HepG2 (cell line): Measurements from ENCODE around the gene ATP2B2. TPM values are rescaled to one million over a fixed set of nuclear protein-coding genes. Genes with fewer than 3 reads are reported as not detected.

Experiments
- AHR ChIP-seq: IDR thresholded peaks from 2 replicates; pipeline ENCODE4 v1.6.1; 2018; ENCODE audit warnings: missing genetic modification reagents, missing compliant biosample characterization
- CBX2 ChIP-seq, 2 experiments: fragments of 200-600 bp in 1 of 2; sonication (generic); formaldehyde crosslinking in 1 of 2; IDR thresholded peaks; 2 replicates each; pipeline versions ENCODE4 v1.7.0 to v1.8.1; 2018 to 2022; ENCODE audit warnings: low read depth in 2 of 2, low read length in 1 of 2, mild to moderate bottlenecking in 1 of 2, missing genetic modification reagents in 1 of 2
- CEBPG ChIP-seq: IDR thresholded peaks from 2 replicates; pipeline ENCODE4 v1.6.1; 2016
- DZIP1 ChIP-seq: sonication (generic); formaldehyde crosslinking; IDR thresholded peaks from 2 replicates; pipeline ENCODE4 v1.5.0; 2020; ENCODE audit warnings: mild to moderate bottlenecking, missing genetic modification reagents
- EP300 ChIP-seq, 3 experiments: sonication (generic) in 1 of 3; formaldehyde crosslinking in 1 of 3; IDR thresholded peaks; 2 replicates each; pipeline versions ENCODE4 v1.5.1 to v1.6.1; 2011 to 2020; ENCODE audit warnings: low read depth in 2 of 3, low read length in 2 of 3, borderline replicate concordance in 1 of 3, improper control_type of control experiment in 1 of 3, mild to moderate bottlenecking in 1 of 3, missing genetic modification reagents in 1 of 3, moderate library complexity in 1 of 3
- GATAD1 ChIP-seq: IDR thresholded peaks from 2 replicates; pipeline ENCODE4 v1.6.1; 2016; ENCODE audit warnings: missing genetic modification reagents, missing compliant biosample characterization
- KDM5B ChIP-seq: sonication (generic); formaldehyde crosslinking; IDR thresholded peaks from 2 replicates; pipeline ENCODE4 v1.4.0; 2020; ENCODE audit warnings: missing genetic modification reagents, mild to moderate bottlenecking, borderline replicate concordance
- NAIF1 ChIP-seq: sonication (generic); formaldehyde crosslinking; IDR thresholded peaks from 2 replicates; pipeline ENCODE4 v1.5.0; 2020; ENCODE audit warnings: mild to moderate bottlenecking, missing genetic modification reagents, borderline replicate concordance
- NFIC ChIP-seq: IDR thresholded peaks from 2 replicates; pipeline ENCODE4 v1.6.1; 2012; ENCODE audit warnings: mild to moderate bottlenecking, low read length, inconsistent platforms
- RCOR2 ChIP-seq: IDR thresholded peaks from 2 replicates; pipeline ENCODE4 v1.6.1; 2016; ENCODE audit warnings: missing biosample characterization, missing genetic modification reagents
- SIN3B ChIP-seq: fragments of 150-350 bp; IDR thresholded peaks from 2 replicates; pipeline ENCODE4 v1.6.1; 2014; ENCODE audit warnings: low read length
- ZC3H13 ChIP-seq: sonication (generic); formaldehyde crosslinking; IDR thresholded peaks from 2 replicates; pipeline ENCODE4 v1.8.1; 2023; ENCODE audit warnings: mild to moderate bottlenecking, missing genetic modification reagents, moderate library complexity
- ZFX ChIP-seq: sonication (generic); formaldehyde crosslinking; IDR thresholded peaks from 2 replicates; pipeline ENCODE4 v1.4.0; 2020; ENCODE audit warnings: mild to moderate bottlenecking, low read depth, missing genetic modification reagents, moderate library complexity
- ZNF280B ChIP-seq: sonication (generic); formaldehyde crosslinking; IDR thresholded peaks from 2 replicates; pipeline ENCODE4 v1.5.0; 2020; ENCODE audit warnings: missing genetic modification reagents, mild to moderate bottlenecking, borderline replicate concordance
- ZNF33B ChIP-seq: sonication (generic); formaldehyde crosslinking; IDR thresholded peaks from 2 replicates; pipeline ENCODE4 v1.5.1; 2020; ENCODE audit warnings: mild to moderate bottlenecking, missing genetic modification reagents
- ZNF674 ChIP-seq: sonication (generic); formaldehyde crosslinking; IDR thresholded peaks from 2 replicates; pipeline ENCODE4 v1.5.0; 2020; ENCODE audit warnings: low read depth, mild to moderate bottlenecking, missing genetic modification reagents
- ZNF792 ChIP-seq: IDR thresholded peaks from 2 replicates; pipeline ENCODE4 v1.6.1; 2016
- polyA plus RNA-seq, 8 experiments: library from polyadenylated mRNA; depleted of rRNA in 3 of 8; stranded (reverse) in 7 of 8; unstranded in 1 of 8; fragments of >200 nt; fragmentation: Illumina TruSeq in 4 of 8; extraction: Trizol in 4 of 8; gene quantifications; 2 replicates each; pipeline versions ENCODE4 v1.2.1 to v1.2.3, GENCODE V29; 2011 to 2016; ENCODE audit warnings: low read depth in 4 of 8, missing spikeins in 1 of 8, mixed read lengths in 1 of 8; ENCODE audit not compliant: insufficient read depth in 1 of 8
- total RNA-seq, 5 experiments: library from RNA; depleted of rRNA; stranded (reverse); fragments of >200 nt; fragmentation: Illumina TruSeq; extraction: Trizol; gene quantifications; 2 replicates each; pipeline ENCODE4 v1.2.3, GENCODE V29; 2016; ENCODE audit warnings: low read depth in 1 of 5
- TF ChIP-seq, protein P1 (sequence below): sonication (generic); formaldehyde crosslinking; IDR thresholded peaks from 2 replicates; pipeline ENCODE4 v1.4.0; 2020; ENCODE audit warnings: missing genetic modification reagents

The ATP2B2 gene
- total and polyA plus RNA-seq, 2 of the 13 experiments (the other 11 are each of a cell fraction or from before 2014, with no cell fraction given): 1.5 to 2.3 TPM

- TF ChIP-seq, protein P1, sequence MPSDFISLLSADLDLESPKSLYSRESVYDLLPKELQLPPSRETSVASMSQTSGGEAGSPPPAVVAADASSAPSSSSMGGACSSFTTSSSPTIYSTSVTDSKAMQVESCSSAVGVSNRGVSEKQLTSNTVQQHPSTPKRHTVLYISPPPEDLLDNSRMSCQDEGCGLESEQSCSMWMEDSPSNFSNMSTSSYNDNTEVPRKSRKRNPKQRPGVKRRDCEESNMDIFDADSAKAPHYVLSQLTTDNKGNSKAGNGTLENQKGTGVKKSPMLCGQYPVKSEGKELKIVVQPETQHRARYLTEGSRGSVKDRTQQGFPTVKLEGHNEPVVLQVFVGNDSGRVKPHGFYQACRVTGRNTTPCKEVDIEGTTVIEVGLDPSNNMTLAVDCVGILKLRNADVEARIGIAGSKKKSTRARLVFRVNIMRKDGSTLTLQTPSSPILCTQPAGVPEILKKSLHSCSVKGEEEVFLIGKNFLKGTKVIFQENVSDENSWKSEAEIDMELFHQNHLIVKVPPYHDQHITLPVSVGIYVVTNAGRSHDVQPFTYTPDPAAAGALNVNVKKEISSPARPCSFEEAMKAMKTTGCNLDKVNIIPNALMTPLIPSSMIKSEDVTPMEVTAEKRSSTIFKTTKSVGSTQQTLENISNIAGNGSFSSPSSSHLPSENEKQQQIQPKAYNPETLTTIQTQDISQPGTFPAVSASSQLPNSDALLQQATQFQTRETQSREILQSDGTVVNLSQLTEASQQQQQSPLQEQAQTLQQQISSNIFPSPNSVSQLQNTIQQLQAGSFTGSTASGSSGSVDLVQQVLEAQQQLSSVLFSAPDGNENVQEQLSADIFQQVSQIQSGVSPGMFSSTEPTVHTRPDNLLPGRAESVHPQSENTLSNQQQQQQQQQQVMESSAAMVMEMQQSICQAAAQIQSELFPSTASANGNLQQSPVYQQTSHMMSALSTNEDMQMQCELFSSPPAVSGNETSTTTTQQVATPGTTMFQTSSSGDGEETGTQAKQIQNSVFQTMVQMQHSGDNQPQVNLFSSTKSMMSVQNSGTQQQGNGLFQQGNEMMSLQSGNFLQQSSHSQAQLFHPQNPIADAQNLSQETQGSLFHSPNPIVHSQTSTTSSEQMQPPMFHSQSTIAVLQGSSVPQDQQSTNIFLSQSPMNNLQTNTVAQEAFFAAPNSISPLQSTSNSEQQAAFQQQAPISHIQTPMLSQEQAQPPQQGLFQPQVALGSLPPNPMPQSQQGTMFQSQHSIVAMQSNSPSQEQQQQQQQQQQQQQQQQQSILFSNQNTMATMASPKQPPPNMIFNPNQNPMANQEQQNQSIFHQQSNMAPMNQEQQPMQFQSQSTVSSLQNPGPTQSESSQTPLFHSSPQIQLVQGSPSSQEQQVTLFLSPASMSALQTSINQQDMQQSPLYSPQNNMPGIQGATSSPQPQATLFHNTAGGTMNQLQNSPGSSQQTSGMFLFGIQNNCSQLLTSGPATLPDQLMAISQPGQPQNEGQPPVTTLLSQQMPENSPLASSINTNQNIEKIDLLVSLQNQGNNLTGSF: peak; percentile 98
- TF ChIP-seq EP300 (IDR thresholded peaks at IDR 0.05; ENCODE audit: low read depth in 2 of 2, low read length in 2 of 2) (peak in 1 of 2 experiments; percentile 12; a peak in 1 of 4 replicates), EP300 (CRISPR knock-in tag; IDR thresholded peaks at IDR 0.05; ENCODE audit: borderline replicate concordance) (peak; percentile 63), NAIF1 (CRISPR knock-in tag) (0 out of 2 replicates have a peak, but pooled peaks have one; percentile 34), AHR (CRISPR knock-in tag) (peak; percentile 96; the same call in 1 of the 2 replicates), ZNF674 (no peak; the same call in 1 of the 2 replicates), ZNF280B (CRISPR knock-in tag) (no peak; the same call in 1 of the 2 replicates), ZC3H13 (CRISPR knock-in tag) (peak; percentile 93; the same call in 1 of the 2 replicates), ZNF33B (CRISPR knock-in tag) (peak; percentile 62; the same call in 1 of the 2 replicates), GATAD1 (CRISPR knock-in tag) (peak; percentile 81), NFIC (no peak), ZNF792 (CRISPR knock-in tag) (peak; percentile 99), ZFX (CRISPR knock-in tag) (no peak), RCOR2 (CRISPR knock-in tag) (0 out of 2 replicates have a peak, but pooled peaks have one; percentile 50), KDM5B (CRISPR knock-in tag) (peak; percentile 86; the same call in 1 of the 2 replicates), CEBPG (CRISPR knock-in tag) (no peak), DZIP1 (no peak), SIN3B (peak; percentile 77), CBX2 (IDR thresholded peaks at IDR 0.05; ENCODE audit: low read depth, low read length) (no peak), CBX2 (CRISPR knock-in tag; IDR thresholded peaks at IDR 0.05; ENCODE audit: low read depth) (no peak)
Observed at GRCh38 chr3:10459954-10460754, 45.2 kb downstream of the ATP2B2 start (continued).
